Spleen (tissue), 11 donors: ENCODE data around the gene ATP10A. TPM values are rescaled to one million over a fixed set of nuclear protein-coding genes. Genes with fewer than 3 reads are reported as not detected.

ENCODE experiments used
- DNase-seq: peaks from one replicate; pipeline ENCODE4 v3.0.0-alpha.2; 2020
- H3K27ac ChIP-seq, 8 donors: fragments of 200-600 bp; sonication (generic) in 7 of 8; 1 replicate in 4 of 8; 2 replicates in 4 of 8; pipeline versions ENCODE4 v1.5.0 to v1.8.0; 2016 to 2021; ENCODE audit warnings: inconsistent platforms in 4 of 8, mild to moderate bottlenecking in 4 of 8, moderate library complexity in 1 of 8
- H3K27me3 ChIP-seq, 7 donors: fragments of 200-600 bp; sonication (generic) in 6 of 7; replicated peaks in 1 of 7; 1 replicate in 4 of 7; 2 replicates in 3 of 7; pipeline versions ENCODE4 v1.5.0 to v1.8.0; 2016 to 2021; ENCODE audit warnings: inconsistent platforms in 3 of 7, mild to moderate bottlenecking in 1 of 7
- H3K36me3 ChIP-seq, 6 donors: fragments of 200-600 bp; sonication (generic) in 5 of 6; 1 replicate in 4 of 6; 2 replicates in 2 of 6; pipeline versions ENCODE4 v1.5.0 to v1.8.0; 2016 to 2021; ENCODE audit warnings: inconsistent platforms in 2 of 6
- H3K4me1 ChIP-seq, 6 donors: fragments of 200-600 bp; sonication (generic) in 5 of 6; 1 replicate in 3 of 6; 2 replicates in 3 of 6; pipeline versions ENCODE4 v1.5.0 to v1.8.0; 2016 to 2021; ENCODE audit warnings: inconsistent platforms in 3 of 6
- H3K4me3 ChIP-seq, 8 donors: fragments of 200-600 bp; sonication (generic) in 7 of 8; 1 replicate in 4 of 8; 2 replicates in 4 of 8; pipeline versions ENCODE4 v1.5.0 to v1.8.0; 2016 to 2021; ENCODE audit warnings: inconsistent platforms in 4 of 8, mild to moderate bottlenecking in 4 of 8, moderate library complexity in 2 of 8
- H3K9me3 ChIP-seq, 8 donors: fragments of 200-600 bp; sonication (generic) in 7 of 8; 1 replicate in 4 of 8; 2 replicates in 4 of 8; pipeline versions ENCODE4 v1.5.0 to v1.8.0; 2016 to 2021; ENCODE audit warnings: inconsistent platforms in 4 of 8
- POLR2A ChIP-seq, 3 donors: fragments of 450-650 bp; IDR thresholded peaks; one replicate each; pipeline ENCODE4 v1.5.1; 2017; ENCODE audit warnings: antibody characterized with exemption in 3 of 3, mild to moderate bottlenecking in 1 of 3
- POLR2AphosphoS5 ChIP-seq, 3 donors: sonication (generic); formaldehyde crosslinking; IDR thresholded peaks; one replicate each; pipeline ENCODE4 v1.5.1; 2017; ENCODE audit warnings: antibody characterized with exemption in 3 of 3
- WGBS, 5 donors: extraction: QIAGEN DNeasy Blood & Tissue Kit in 3 of 5; methylation state at CpG; one replicate each; pipeline versions ENCODE4 v1.1.5 to v1.1.7; 2013 to 2018; 5-methylcytosine and 5-hydroxymethylcytosine counted together
- intact Hi-C: fragments of 100-400 bp; cut with DNase I; formaldehyde crosslinking; loops from one replicate; pipeline ENCODE4 v1.15.0; 2023; ENCODE audit warnings: low total_unique reads
- polyA plus RNA-seq, 3 donors: library from polyadenylated mRNA; stranded (reverse); fragments of 200-250 nt; gene quantifications; one replicate each; pipeline ENCODE4 v1.2.1, GENCODE V29; 2013
- total RNA-seq, 7 donors: library from RNA; depleted of rRNA in 3 of 7; stranded (reverse); fragments of >200 nt in 3 of 7; fragmentation: NEBNext Ultra II Directional in 4 of 7; extraction: Animal tissue kit (Norgen Biotek cat#: 25700) in 4 of 7; gene quantifications; one replicate each; pipeline versions ENCODE4 v1.1.0 to v1.2.1, GENCODE V29; 2016 to 2021
- TF ChIP-seq, protein P1 (sequence below), 11 experiments: fragments of 200-600 bp in 7 of 11; fragments of 450-650 bp in 4 of 11; sonication (generic) in 4 of 11; IDR thresholded peaks in 8 of 11; conservative IDR thresholded peaks in 3 of 11; 1 replicate in 7 of 11; 2 replicates in 4 of 11; pipeline versions ENCODE4 v1.4.0 to v1.8.0; 2016 to 2021; ENCODE audit warnings: antibody characterized with exemption in 11 of 11, inconsistent platforms in 4 of 11, mild to moderate bottlenecking in 1 of 11
- donor health status: healthy with polysubstance abuse.
- donor health status: DM: no; HTN: no; CAD: no; lungs with moderate emphysema.
- donor health status: DM: no; HTN: no; CAD: no.
- donor health status: Bipolar disorder and iron deficiency.
- donor health status: healthy.
- donor health status: DM: no; HTN: no; CAD: no.
- donor health status: DM: yes; HTN: yes; CAD: no.

ATP10A gene
- total and polyA plus RNA-seq, 10 donors: 0.54 to 8.6 (median 2.7) TPM

DNA sequence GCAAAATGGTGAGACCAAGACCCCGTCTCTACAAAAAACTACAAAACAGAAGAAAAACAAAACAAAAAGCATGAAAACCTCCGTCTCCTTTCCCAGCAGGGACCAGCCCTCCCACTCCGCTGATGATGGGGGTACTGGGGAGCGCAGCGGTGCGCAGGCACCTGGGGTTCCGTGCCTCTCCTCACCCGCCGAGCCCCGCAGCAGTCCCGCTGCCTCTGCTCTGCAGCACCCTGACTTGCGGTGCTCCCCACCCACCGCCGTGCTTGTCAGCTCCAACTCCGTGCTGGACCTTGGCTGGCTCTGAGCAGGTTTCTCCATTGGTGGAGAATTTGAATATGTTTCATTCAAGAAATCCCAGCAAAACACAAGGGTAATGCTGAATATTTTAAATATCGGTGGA is 46.7 kb upstream of the ATP10A start:
- H3K27me3 ChIP-seq: no peaks in the 10 kb centered on the region
- peaks cover 0 to 12% (median 7%) of the 10 kb centered on the region in 8 donors for H3K9me3 ChIP-seq
- no peaks in the 10 kb centered on the region for H3K36me3 ChIP-seq
- 90 to 97% (median 93%) methylated on average over 16 of the region's 16 CpGs for whole genome bisulfite sequencing, 5 donors
- intact Hi-C loops: no loop called here
- DNase-seq: no peak
- no peaks in the 10 kb centered on the region for H3K4me1 ChIP-seq
- H3K4me3 ChIP-seq: no peak overlapping the region
- no peak overlapping the region for H3K27ac ChIP-seq
- no peak for TF ChIP-seq POLR2A (IDR thresholded peaks at IDR 0.05)

DNA sequence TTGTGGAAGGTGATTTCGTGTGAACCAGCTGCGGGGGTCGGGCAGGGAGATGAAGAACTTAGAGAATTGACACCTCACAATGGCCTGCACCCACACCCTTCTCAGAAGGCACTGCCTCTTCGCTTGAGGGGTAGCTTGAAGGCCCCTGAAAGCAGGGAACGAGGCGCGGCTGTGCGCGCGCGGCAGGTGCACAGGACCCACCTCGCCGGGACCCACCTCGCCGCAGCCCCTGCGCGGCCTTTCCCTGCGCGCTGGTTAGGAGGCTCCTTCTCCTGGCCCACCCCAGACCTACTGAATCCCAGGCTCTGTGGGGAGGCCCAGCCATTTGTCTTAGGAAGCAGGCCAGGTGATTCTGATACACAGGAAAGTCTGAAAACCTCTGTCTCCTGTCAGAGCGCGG is 46.2 kb upstream of the ATP10A start:
- no peak overlapping the region for H3K27ac ChIP-seq
- TF ChIP-seq, protein P1, sequence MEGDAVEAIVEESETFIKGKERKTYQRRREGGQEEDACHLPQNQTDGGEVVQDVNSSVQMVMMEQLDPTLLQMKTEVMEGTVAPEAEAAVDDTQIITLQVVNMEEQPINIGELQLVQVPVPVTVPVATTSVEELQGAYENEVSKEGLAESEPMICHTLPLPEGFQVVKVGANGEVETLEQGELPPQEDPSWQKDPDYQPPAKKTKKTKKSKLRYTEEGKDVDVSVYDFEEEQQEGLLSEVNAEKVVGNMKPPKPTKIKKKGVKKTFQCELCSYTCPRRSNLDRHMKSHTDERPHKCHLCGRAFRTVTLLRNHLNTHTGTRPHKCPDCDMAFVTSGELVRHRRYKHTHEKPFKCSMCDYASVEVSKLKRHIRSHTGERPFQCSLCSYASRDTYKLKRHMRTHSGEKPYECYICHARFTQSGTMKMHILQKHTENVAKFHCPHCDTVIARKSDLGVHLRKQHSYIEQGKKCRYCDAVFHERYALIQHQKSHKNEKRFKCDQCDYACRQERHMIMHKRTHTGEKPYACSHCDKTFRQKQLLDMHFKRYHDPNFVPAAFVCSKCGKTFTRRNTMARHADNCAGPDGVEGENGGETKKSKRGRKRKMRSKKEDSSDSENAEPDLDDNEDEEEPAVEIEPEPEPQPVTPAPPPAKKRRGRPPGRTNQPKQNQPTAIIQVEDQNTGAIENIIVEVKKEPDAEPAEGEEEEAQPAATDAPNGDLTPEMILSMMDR (IDR thresholded peaks at IDR 0.05 in 8 of 11, conservative IDR thresholded peaks at IDR 0.05 in 3 of 11): no peak
- TF ChIP-seq POLR2A (IDR thresholded peaks at IDR 0.05) (no peak), POLR2AphosphoS5 (IDR thresholded peaks at IDR 0.05) (no peak)
- H3K27me3 ChIP-seq: no peaks in the 10 kb centered on the region
- no peaks in the 10 kb centered on the region for H3K36me3 ChIP-seq
- 82 to 87% (median 85%) methylated on average over 18 to 21 of the region's 21 CpGs for WGBS, 5 donors
- peaks cover 0 to 7% (median 2%) of the 10 kb centered on the region in 8 donors for H3K9me3 ChIP-seq
- intact Hi-C loops: no loop called here
- H3K4me1 ChIP-seq: no peaks in the 10 kb centered on the region
- DNase-seq: no peak
- no peak overlapping the region for H3K4me3 ChIP-seq

DNA sequence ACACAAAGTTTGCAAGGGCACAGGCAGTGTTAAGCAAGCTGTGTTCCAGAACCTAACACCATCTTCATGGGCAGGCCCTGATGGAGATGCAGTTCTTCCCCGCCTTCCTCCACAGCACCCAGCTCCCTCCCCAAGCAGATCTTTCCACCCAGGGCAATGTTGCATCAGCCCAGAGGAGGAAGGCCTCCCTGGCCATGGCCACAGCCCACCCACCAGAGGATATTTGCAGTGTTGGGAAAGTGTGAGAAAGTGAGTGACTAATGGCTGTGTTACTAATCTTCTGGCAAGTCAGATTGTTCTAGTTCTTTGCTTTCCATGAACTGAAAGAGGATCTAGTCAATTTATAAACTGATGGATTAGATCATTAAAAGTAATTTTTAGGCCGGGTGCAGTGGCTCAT is 42.0 kb upstream of the ATP10A start:
- H3K4me3 ChIP-seq: no peak overlapping the region
- no peak overlapping the region for H3K27ac ChIP-seq
- intact Hi-C loops: no loop called here
- no peaks in the 10 kb centered on the region for H3K27me3 ChIP-seq
- TF ChIP-seq POLR2AphosphoS5 (IDR thresholded peaks at IDR 0.05) (no peak), POLR2A (IDR thresholded peaks at IDR 0.05) (no peak)
- TF ChIP-seq, protein P1 (IDR thresholded peaks at IDR 0.05 in 8 of 11, conservative IDR thresholded peaks at IDR 0.05 in 3 of 11): no peak
- 76 to 86% (median 81%) methylated on average over 2 of the region's 2 CpGs for WGBS, 5 donors
- no peak for DNase-seq
- H3K9me3 ChIP-seq: no peaks in the 10 kb centered on the region
- no peaks in the 10 kb centered on the region for H3K4me1 ChIP-seq
- H3K36me3 ChIP-seq: no peaks in the 10 kb centered on the region

DNA sequence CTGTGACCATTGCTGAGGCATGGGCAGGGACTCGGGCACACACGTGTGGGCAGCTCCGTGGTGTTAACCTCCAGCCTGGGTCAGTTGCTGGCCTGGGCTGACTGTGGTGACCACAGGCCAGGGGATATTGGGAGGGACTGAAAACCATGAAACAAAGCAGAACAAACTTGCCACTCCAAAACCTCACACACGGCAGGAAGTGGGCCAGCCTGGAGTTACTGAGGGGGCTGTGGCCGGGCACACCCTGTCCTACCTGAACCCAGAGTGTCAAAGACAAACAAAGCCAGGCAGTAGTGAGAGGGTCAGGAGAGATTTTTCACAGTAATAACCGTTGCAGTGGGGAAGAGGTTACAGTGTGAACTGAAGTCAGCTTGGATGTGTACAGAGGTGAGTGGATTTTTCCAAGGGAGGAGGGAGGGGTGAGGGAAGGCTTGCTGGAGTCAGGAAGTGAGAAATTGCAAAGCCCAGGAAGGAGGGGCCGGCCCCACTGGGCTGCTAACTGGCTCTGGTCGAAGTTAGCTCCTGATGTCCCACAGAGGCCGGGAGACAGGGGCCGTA is 40.0 kb upstream of the ATP10A start:
- intact Hi-C loops: no loop called here
- Histone ChIP-seq H3K4me3 (no peak overlapping the region), H3K36me3 (no peaks in the 10 kb centered on the region), H3K27me3 (no peaks in the 10 kb centered on the region), H3K9me3 (no peaks in the 10 kb centered on the region), H3K4me1 (no peaks in the 10 kb centered on the region), H3K27ac (no peak overlapping the region)
- 46 to 54% (median 53%) methylated on average over 8 to 10 of the region's 10 CpGs for WGBS, 5 donors
- TF ChIP-seq POLR2A (IDR thresholded peaks at IDR 0.05): no peak
- TF ChIP-seq, protein P1 (IDR thresholded peaks at IDR 0.05 in 8 of 11, conservative IDR thresholded peaks at IDR 0.05 in 3 of 11): no peak
- TF ChIP-seq POLR2AphosphoS5 (IDR thresholded peaks at IDR 0.05): no peak
- DNase-seq: no peak
